K562 (cell line): ENCODE measurements around the gene GMPR2. TPM values are rescaled to one million over a fixed set of nuclear protein-coding genes. Genes with fewer than 3 reads are reported as not detected.

Experiments
- AFF4 ChIP-seq: sonication (generic); formaldehyde crosslinking; IDR thresholded peaks from 2 replicates; pipeline ENCODE4 v1.8.0; 2023; ENCODE audit warnings: mild to moderate bottlenecking, missing genetic modification reagents
- CBFA2T2 ChIP-seq: fragments of 450-650 bp; conservative IDR thresholded peaks from 2 replicates; pipeline ENCODE4 v1.6.1; 2017; ENCODE audit warnings: mild to moderate bottlenecking
- CREB5 ChIP-seq: fragments of 250-450 bp; sonication (Bioruptor Pico); IDR thresholded peaks from 2 replicates; pipeline ENCODE4 v1.5.0; 2020; ENCODE audit warnings: mild to moderate bottlenecking
- CSDE1 ChIP-seq, 2 experiments: fragments of 450-650 bp; IDR thresholded peaks; 2 replicates each; pipeline ENCODE4 v1.6.1; 2016; ENCODE audit warnings: mild to moderate bottlenecking in 1 of 2
- MYBL2 ChIP-seq, 2 experiments: fragments of 450-650 bp in 1 of 2; sonication (generic) in 1 of 2; formaldehyde crosslinking in 1 of 2; IDR thresholded peaks; 2 replicates each; pipeline versions ENCODE4 v1.6.1 to v1.8.1; 2017 to 2022; ENCODE audit warnings: borderline replicate concordance in 1 of 2, inconsistent platforms in 1 of 2, low read depth in 1 of 2, mild to moderate bottlenecking in 1 of 2, missing genetic modification reagents in 1 of 2, moderate library complexity in 1 of 2
- NR2F6 ChIP-seq: fragments of 450-650 bp; formaldehyde crosslinking; IDR thresholded peaks from 2 replicates; pipeline ENCODE4 v1.4.0; 2020; ENCODE audit warnings: mild to moderate bottlenecking
- SNAPC5 ChIP-seq: fragments of 250-450 bp; sonication (Bioruptor Pico); IDR thresholded peaks from 2 replicates; pipeline ENCODE4 v1.8.0; 2021; ENCODE audit warnings: moderate library complexity, mild to moderate bottlenecking, inconsistent platforms
- TAF9B ChIP-seq: fragments of 450-650 bp; IDR thresholded peaks from 2 replicates; pipeline ENCODE4 v1.6.1; 2018; ENCODE audit warnings: mild to moderate bottlenecking; ENCODE audit not compliant: partially characterized antibody
- ZBTB34 ChIP-seq: fragments of 250-450 bp; sonication (Bioruptor Pico); IDR thresholded peaks from 2 replicates; pipeline ENCODE4 v1.8.0; 2021; ENCODE audit warnings: mild to moderate bottlenecking, moderate library complexity
- ZBTB49 ChIP-seq: sonication (generic); formaldehyde crosslinking; IDR thresholded peaks from 2 replicates; pipeline ENCODE4 v1.8.0; 2022; ENCODE audit warnings: missing genetic modification reagents, mild to moderate bottlenecking, borderline replicate concordance
- ZNF174 ChIP-seq: fragments of 250-450 bp; sonication (Bioruptor Pico); IDR thresholded peaks from 2 replicates; pipeline ENCODE4 v1.4.0; 2020; ENCODE audit warnings: mild to moderate bottlenecking
- ZNF655 ChIP-seq: fragments of 250-450 bp; sonication (Bioruptor Pico); IDR thresholded peaks from 2 replicates; pipeline ENCODE4 v1.5.0; 2021
- ZNF75A ChIP-seq: fragments of 450-650 bp; formaldehyde crosslinking; IDR thresholded peaks from 2 replicates; pipeline ENCODE4 v1.4.0; 2020; ENCODE audit warnings: mild to moderate bottlenecking
- polyA plus RNA-seq, 8 experiments: library from polyadenylated mRNA; depleted of rRNA in 4 of 8; stranded (reverse) in 5 of 8; unstranded in 3 of 8; fragments of >200 nt; fragmentation: Nextera tagmentation in 2 of 8; fragmentation: Illumina TruSeq in 1 of 8; extraction: Ambion mirVana in 2 of 8; extraction: Trizol in 1 of 8; gene quantifications; 2 replicates each; pipeline versions ENCODE4 v1.2.1 to v1.2.3, GENCODE V29; 2011 to 2014; ENCODE audit warnings: inconsistent platforms in 1 of 8, missing spikeins in 1 of 8
- total RNA-seq, 7 experiments: library from RNA; depleted of rRNA in 6 of 7; stranded (reverse); fragments of >200 nt in 6 of 7; fragmentation: Illumina TruSeq in 2 of 7; extraction: Trizol in 2 of 7; gene quantifications; 2 replicates each; pipeline versions ENCODE4 v1.2.1 to v1.2.3, GENCODE V29; 2011 to 2021; ENCODE audit warnings: low replicate concordance in 1 of 7

GMPR2 gene
- total and polyA plus RNA-seq, 9 of the 15 experiments (the other 6 are each of a cell fraction or from before 2014, with no cell fraction given): 26.4 to 67.4 (median 36.3) TPM

- TF ChIP-seq AFF4 (CRISPR knock-in tag) (0 out of 2 replicates have a peak, but pooled peaks have one; percentile 45), ZNF174 (no peak), SNAPC5 (CRISPR knock-in tag) (no peak), CSDE1 (IDR thresholded peaks at IDR 0.05) (peak in 1 of 2 experiments; percentile 58; a peak in 1 of 4 replicates), ZNF75A (CRISPR knock-in tag) (no peak; the same call in 1 of the 2 replicates), CREB5 (CRISPR knock-in tag) (no peak), ZBTB49 (CRISPR knock-in tag) (no peak), NR2F6 (peak; percentile 52; the same call in 1 of the 2 replicates), TAF9B (peak; percentile 78), ZBTB34 (no peak), MYBL2 (IDR thresholded peaks at IDR 0.05; ENCODE audit: low read depth) (no peak), MYBL2 (CRISPR knock-in tag; IDR thresholded peaks at IDR 0.05; ENCODE audit: borderline replicate concordance) (no peak), ZNF655 (CRISPR knock-in tag) (no peak), CBFA2T2 (peak; percentile 96)
Observed at GRCh38 chr14:24212924-24213865, 19.5 kb upstream of the GMPR2 start, which contains the start of gene CHMP4A (continued).
